HG02623 (cell line): ENCODE data around the gene RASSF7.
"Not testable (repeated sequence)": the region's sequence is repeated elsewhere in the genome, so short reads cannot be mapped to it uniquely, and the experiment has no call there.

Experiments
- ATAC-seq: cut with Tn5 transposase; IDR thresholded peaks from one replicate; pipeline ENCODE4 v1.9.1; 2021; ENCODE audit warnings: moderate library complexity; ENCODE audit not compliant: unreplicated experiment

RASSF7 gene

DNA sequence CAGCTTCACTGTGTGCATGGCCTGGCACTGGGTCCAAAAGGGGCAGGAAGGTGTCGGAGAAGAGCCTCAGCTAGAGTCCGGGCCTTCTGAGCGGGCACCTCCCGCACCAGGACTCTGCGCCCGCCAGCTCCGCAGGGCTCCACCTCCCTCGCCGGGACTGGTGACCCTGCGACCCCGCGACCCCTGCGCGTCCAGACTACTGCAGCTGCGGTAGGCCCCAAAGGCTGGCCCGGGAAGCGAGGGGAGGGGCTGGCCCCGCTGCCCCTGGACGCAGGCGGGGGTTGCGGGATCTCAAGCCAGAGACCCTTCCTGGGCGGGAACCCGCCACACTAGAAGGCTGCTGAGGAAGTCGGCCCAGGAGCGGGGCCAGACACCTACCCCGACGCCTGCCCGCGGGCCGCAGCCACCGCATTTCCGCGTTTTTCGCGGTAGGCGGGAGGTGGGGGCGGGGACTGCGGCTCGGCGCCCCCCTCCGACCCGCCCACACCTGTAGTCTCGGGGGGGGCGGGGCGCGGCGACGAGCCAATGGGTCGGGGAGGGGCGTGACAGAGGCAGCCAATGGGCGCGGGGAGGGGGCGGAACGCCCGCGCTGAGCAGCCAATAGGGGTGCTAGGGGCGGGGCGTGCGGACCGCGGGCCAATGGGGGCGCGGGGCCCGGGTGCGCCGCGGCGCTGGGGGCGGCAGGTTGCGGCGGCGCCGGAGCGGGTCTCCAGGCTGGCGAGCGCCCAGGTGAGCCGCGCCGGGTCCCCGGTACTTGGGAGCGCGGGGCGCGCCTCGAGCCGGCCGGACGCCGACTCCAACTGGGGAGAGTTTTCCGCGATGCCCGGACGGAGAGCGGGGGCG lies at the start of gene RASSF7, which contains the start of gene LMNTD2:
Gene RASSF7, plus strand, starts transcription at position 666 of the 843 bp plus-strand sequence. CDS start 799 bp downstream, outside the sequence.
Gene LMNTD2, minus strand, starts transcription at position 434 of the 843 bp plus-strand sequence. Its CDS starts 22 bp downstream, at position 412.
- ATAC-seq, result peak; percentile 74

GRCh38 chr11:512761-513595 lies 47.8 kb upstream of the RASSF7 start:
- no peak for ATAC-seq

DNA sequence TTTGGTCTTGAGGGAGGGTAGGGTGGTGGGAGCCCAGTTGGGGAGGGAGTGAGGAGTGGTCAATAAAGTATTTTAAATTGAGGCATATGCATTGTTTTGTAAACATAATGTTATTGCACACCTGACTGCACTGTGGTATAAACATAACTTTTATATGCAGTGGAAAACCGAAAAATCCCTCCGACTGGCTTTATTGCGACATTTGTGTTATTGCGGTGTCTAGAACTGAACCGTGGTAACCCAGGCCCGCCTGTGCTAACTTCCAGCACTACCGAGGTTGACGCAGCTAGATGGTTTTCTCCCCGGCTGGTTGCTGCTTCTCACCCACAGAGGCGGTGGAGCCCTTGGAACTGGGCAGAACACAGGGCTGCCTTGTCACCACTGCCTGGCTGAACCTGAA lies 46.2 kb upstream of the RASSF7 start:
- no peak for ATAC-seq

- no peak for ATAC-seq
Measured at GRCh38 chr11:515131-515530, 45.6 kb upstream of the RASSF7 start.

- no peak for ATAC-seq
Measured at GRCh38 chr11:516400-516799, 44.4 kb upstream of the RASSF7 start.

- not testable (repeated sequence) for ATAC-seq
Measured at GRCh38 chr11:516918-517685, 43.7 kb upstream of the RASSF7 start.

- ATAC-seq, result peak; percentile 68
Measured at GRCh38 chr11:518463-519202, 42.1 kb upstream of the RASSF7 start.

GRCh38 chr11:520428-521176 lies 40.2 kb upstream of the RASSF7 start:
- no peak for ATAC-seq

DNA sequence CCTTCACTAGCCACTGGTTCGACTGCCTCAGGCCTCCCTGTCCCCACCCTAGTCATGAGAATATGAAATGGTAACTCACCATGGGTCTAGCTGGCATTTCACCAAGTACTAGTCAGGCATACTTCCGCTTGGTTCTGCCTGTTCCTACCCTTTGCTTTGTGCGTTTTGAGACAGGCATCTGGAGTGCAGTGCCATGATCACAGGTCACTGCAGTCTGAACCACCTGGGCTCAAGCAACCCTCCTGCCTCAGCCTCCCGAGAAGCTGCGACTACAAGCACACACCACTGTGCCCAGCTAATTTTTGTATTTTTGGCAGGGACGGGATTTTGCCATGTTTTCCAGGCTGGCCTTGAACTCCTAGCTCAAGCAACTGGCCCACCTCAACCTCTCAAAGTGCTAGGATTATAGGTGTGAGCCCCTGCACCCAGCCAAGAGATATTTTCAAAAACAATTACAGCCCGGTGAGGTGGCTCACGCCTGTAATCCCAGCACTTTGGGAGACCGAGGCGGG lies 39.5 kb upstream of the RASSF7 start:
- ATAC-seq, result no peak

DNA sequence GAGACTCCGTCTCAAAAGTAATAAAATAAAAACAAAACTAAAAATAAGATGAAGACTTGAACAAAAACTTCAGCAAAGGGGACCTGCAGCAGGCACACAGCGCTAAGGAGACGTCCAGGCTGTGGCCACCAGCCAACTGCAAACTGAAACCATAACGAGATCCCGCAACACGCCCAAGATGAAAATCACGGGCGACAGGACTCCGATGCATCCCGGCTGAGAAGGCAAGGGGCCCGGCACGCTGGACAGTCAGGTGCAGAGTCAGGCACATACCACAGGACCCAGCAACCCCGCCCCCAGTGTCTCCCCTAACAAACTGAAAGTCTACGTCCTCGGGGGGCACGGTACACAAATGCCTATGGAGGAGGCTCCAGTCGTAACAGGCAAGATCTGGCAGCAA lies 34.6 kb upstream of the RASSF7 start:
- no peak for ATAC-seq

- ATAC-seq, result no peak
Measured at GRCh38 chr11:528166-528814, 32.5 kb upstream of the RASSF7 start.

- ATAC-seq, result no peak
Measured at GRCh38 chr11:528815-529727, 31.7 kb upstream of the RASSF7 start.

- no peak for ATAC-seq
Measured at GRCh38 chr11:529728-530411, 30.9 kb upstream of the RASSF7 start.

DNA sequence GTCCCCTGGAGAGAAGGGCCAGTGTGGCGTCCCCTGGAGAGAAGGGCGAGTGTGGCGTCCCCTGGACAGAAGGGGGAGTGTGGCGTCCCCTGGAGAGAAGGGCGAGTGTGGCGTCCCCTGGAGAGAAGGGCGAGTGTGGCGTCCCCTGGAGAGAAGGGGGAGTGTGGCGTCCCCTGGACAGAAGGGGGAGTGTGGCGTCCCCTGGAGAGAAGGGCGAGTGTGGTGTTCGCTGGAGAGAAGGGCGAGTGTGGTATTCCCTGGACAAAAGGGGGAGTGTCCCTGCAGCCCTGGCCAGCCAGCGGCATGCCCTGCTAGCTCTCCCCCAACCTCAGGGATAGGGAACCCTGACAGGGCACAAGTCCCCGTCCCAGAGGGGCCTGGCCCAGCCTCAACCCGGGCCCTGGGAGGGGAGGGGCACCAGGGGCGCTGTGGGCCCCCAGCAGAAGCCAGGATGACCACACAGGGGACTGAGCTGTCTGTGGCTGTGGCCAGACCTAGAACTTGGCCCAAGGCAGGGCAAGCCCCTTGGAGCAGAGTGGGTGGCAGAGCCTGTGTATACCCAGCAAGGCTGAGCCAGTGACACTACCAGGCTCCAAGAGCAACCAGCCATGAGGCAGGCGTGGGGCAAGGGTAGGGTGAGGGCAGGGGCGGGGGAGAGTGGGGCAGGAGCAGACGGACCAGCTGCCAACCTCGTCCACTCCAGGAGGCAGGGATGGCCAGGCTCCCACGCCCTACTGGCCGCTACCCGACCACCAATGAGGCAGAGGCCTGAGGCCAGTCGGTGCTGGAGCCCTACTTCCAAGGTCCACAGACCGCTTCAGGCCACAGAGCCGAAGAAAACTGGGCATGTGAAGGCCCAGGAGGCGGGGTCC lies 29.6 kb upstream of the RASSF7 start:
- ATAC-seq, result no peak

GRCh38 chr11:531919-532526 lies 28.7 kb upstream of the RASSF7 start:
- ATAC-seq, result no peak

DNA sequence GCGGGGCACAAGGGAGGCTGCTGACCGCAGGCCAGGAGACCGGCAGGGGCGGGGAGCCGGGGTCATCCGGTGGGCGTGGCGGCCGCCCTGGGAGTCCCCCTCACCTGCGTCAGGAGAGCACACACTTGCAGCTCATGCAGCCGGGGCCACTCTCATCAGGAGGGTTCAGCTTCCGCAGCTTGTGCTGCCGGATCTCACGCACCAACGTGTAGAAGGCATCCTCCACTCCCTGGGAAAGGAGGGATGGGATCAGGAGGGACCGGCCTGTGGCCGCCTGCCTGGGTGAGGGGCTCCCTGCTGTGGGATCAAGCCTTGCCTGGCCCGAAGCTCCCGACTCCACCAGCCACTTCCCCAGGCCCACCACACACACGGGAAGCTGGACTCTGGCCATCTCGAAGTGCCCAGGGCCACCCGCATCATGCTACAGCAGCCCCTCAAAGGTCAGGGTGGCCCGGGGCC lies 28.2 kb upstream of the RASSF7 start:
- no peak for ATAC-seq
